ENCODE measurements around the gene MTERF2. TPM values are rescaled to one million over a fixed set of nuclear protein-coding genes. Genes with fewer than 3 reads are reported as not detected.

MTERF2 gene
- total RNA-seq, 4 donors from 2014 or later = 9.7 to 17.5 (median 11.9) TPM

DNA sequence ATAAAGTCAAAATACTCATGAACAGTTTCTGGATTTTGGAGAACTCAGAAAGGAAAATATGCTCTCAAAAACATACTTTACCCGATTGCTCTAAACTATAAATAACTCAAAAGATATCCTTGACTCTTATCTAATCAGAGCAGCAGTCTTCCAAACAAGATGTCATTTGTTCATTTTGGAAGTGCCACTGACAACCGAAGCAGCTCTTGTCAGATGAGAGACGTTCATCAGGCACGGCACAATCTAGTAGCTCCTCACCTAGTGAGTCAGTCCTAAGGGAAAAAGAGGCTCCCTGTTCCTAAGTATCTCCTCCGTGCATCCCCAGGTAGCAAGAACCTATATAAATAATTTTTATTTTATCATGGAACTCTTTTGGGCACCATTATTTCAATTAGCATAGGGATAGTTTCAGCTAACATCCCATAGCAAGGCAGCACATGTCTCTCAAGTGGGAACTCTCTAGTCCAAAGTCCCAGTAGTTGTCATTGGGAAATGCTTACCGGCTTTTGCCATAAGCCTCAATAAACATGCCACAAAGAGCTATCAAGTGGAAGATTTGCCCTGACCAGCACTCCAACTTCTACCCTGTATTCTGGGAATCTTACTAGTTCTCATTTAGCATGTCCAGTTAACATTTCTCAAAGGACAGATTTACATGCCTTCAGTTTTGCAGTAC, 45.3 kb downstream of the MTERF2 start:
- TF ChIP-seq, protein P1, sequence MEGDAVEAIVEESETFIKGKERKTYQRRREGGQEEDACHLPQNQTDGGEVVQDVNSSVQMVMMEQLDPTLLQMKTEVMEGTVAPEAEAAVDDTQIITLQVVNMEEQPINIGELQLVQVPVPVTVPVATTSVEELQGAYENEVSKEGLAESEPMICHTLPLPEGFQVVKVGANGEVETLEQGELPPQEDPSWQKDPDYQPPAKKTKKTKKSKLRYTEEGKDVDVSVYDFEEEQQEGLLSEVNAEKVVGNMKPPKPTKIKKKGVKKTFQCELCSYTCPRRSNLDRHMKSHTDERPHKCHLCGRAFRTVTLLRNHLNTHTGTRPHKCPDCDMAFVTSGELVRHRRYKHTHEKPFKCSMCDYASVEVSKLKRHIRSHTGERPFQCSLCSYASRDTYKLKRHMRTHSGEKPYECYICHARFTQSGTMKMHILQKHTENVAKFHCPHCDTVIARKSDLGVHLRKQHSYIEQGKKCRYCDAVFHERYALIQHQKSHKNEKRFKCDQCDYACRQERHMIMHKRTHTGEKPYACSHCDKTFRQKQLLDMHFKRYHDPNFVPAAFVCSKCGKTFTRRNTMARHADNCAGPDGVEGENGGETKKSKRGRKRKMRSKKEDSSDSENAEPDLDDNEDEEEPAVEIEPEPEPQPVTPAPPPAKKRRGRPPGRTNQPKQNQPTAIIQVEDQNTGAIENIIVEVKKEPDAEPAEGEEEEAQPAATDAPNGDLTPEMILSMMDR (IDR thresholded peaks at IDR 0.05) = no peak
- no peak for DNase-seq (ENCODE audit: low spot score)
- ATAC-seq (ENCODE audit: low FRiP score) = no peak

GRCh38 chr12:106934277-106934676, 52.7 kb downstream of the MTERF2 start:
- TF ChIP-seq, protein P1 (IDR thresholded peaks at IDR 0.05) = no peak
- DNase-seq (ENCODE audit: low spot score) (no peak), ATAC-seq (ENCODE audit: low FRiP score) (no peak)

Other genes starting within 250 kb of the MTERF2 start
- 10 to 100 TPM; 12.5 to 17.8 (median 15.8) TPM for gene RIC8B, start 212.5 kb downstream of the MTERF2 start, total RNA-seq
- 10 to 100 TPM; 26.4 to 43.7 (median 35.9) TPM for gene TMEM263, start 31.2 kb downstream of the MTERF2 start, total RNA-seq
- gene CRY1, start 106.4 kb upstream of the MTERF2 start, total RNA-seq = 10 to 100 TPM; 20.7 to 97.0 (median 52.9) TPM

Measured in omental fat pad (tissue), 4 donors.